ENCODE results near the gene PLEKHH3.
A peak's percentile ranks its signal among the peaks of the same experiment; 100 is the strongest.

The PLEKHH3 gene

DNA sequence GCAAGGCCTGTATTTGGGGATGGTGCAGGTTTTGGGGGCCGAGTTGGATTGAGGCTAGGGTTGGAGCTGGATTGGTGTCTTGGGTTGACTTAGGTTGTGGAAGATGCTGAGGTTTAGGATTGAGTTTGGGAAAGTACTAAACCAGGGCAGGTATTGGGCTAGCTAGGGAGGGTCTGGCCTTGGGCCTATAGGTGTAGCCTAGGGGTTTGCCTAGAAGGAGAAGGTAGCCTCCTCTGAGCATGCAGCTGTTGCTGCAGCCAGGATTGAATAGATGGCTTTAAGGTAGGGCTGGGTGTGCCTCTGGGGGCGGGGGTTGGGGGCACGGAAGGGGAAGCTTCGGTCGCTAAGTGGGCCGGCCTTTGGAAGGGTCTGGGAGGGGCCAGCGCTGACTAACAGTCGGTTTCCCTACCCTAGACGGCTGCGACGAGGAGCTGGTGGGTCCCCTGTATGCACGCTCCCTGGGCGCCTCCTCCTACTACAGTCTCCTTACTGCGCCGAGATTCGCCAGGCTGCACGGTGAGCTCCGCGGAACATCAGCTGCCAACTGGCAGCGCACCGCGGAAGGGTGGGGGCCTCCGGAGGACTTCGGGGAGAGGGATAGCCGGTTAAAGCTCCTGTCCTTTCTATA lies 6.7 kb upstream of the PLEKHH3 start:
- H3K9me3 ChIP-seq (ENCODE audit: severe bottlenecking), result no peaks in the 10 kb centered on the region
- TF ChIP-seq, protein P1, sequence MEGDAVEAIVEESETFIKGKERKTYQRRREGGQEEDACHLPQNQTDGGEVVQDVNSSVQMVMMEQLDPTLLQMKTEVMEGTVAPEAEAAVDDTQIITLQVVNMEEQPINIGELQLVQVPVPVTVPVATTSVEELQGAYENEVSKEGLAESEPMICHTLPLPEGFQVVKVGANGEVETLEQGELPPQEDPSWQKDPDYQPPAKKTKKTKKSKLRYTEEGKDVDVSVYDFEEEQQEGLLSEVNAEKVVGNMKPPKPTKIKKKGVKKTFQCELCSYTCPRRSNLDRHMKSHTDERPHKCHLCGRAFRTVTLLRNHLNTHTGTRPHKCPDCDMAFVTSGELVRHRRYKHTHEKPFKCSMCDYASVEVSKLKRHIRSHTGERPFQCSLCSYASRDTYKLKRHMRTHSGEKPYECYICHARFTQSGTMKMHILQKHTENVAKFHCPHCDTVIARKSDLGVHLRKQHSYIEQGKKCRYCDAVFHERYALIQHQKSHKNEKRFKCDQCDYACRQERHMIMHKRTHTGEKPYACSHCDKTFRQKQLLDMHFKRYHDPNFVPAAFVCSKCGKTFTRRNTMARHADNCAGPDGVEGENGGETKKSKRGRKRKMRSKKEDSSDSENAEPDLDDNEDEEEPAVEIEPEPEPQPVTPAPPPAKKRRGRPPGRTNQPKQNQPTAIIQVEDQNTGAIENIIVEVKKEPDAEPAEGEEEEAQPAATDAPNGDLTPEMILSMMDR (IDR thresholded peaks at IDR 0.05; ENCODE audit: poor library complexity, severe bottlenecking), result no peak
- peak overlapping the region; percentile 32 for H3K4me3 ChIP-seq (ENCODE audit: severe bottlenecking)
- DNase-seq (ENCODE audit: low spot score), result no peak
- no peak for ATAC-seq (ENCODE audit: low read depth)
- H3K4me1 ChIP-seq (ENCODE audit: insufficient read depth, poor library complexity, severe bottlenecking), result peaks cover 12% of the 10 kb centered on the region
- no peaks in the 10 kb centered on the region for H3K27me3 ChIP-seq (ENCODE audit: insufficient read depth, poor library complexity, severe bottlenecking)
- no peak overlapping the region for H3K27ac ChIP-seq (ENCODE audit: poor library complexity, severe bottlenecking)
- no peaks in the 10 kb centered on the region for H3K36me3 ChIP-seq (ENCODE audit: low read depth)

DNA sequence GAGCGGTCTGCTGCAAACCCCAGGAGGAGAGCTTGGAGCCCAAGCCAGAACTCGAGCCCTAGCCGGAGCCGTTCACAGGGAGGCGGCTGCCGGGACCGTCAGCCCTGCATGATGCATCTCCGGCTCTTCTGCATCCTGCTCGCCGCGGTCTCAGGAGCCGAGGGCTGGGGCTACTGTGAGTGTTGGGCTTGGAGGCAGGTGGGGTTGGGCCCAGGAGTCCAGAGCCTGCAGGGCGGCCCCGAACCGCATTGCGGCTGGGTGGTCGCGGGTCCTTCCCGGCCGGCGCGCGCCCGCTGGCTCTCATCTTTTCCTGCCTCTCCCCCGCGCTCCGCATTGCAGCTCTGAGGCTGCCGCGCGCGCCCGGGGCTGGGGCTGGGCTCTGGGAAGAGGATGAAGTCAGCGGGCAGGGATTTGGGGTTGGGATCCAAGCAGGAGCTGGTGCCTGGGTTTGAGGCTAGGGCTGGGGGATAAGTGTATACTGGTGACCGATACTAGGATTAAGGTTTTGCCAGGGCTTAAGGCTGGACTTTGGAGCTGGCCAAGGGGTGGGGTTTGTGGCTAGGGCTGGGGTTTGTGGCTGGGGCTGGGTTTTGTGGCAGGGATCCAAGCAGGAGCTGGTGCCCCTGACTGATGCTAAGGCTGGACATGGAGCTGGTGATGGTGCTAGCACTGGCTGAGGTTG lies 6.1 kb upstream of the PLEKHH3 start:
- Histone ChIP-seq H3K36me3 (ENCODE audit: low read depth) (no peaks in the 10 kb centered on the region), H3K27ac (ENCODE audit: poor library complexity, severe bottlenecking) (peak overlapping the region; percentile 11), H3K4me3 (ENCODE audit: severe bottlenecking) (peak overlapping the region; percentile 32), H3K9me3 (ENCODE audit: severe bottlenecking) (no peaks in the 10 kb centered on the region), H3K27me3 (ENCODE audit: insufficient read depth, poor library complexity, severe bottlenecking) (no peaks in the 10 kb centered on the region), H3K4me1 (ENCODE audit: insufficient read depth, poor library complexity, severe bottlenecking) (peaks cover 12% of the 10 kb centered on the region)
- TF ChIP-seq, protein P1 (IDR thresholded peaks at IDR 0.05; ENCODE audit: poor library complexity, severe bottlenecking), result no peak
- DNase-seq (ENCODE audit: low spot score) (no peak), ATAC-seq (ENCODE audit: low read depth) (peak; percentile 43)

DNA sequence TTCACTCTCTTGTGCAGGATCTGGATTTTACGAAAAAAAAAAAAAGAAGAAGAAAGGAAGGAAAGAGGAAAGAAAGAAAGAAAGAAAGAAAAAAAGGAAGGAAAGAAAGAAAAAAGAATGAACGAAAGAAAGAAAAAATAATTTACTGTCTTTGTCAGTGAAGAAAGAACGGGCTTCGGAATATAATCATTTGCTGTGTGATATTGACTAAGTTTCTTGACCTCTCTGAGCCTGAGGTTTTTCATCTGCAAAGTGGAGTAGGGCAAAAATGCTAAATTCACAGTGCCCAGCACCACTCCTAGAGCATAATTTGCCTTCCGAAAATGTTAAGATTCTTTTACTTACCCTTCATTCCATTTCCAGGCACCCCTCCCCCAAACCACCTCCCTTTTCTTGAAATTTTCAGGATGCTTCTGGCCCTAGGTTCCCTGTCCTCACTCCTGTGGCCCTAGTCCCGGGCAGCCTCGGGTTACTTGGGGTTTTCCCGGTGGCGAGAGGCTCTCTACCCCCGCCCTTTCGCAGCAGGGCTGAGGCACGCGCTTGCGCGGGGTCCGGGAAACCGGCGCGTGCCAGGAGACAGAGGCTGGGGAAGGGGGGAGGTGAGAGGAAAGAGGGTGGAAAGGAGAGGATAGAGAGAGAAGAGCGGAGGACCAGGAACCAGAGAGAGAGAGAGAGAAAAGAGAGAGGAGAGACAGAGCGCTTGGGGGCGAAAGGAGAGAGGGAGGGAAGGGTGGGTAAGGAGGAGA lies 5.4 kb upstream of the PLEKHH3 start, which contains the start of gene CNTNAP1:
TSS of gene CNTNAP1 (plus strand) at position 556 of the 746 bp plus-strand sequence. CDS start 299 bp downstream, outside the sequence.
- H3K27ac ChIP-seq (ENCODE audit: poor library complexity, severe bottlenecking), result peak within 1 kb of the TSS; percentile 11
- DNase-seq (ENCODE audit: low spot score) (no peak), ATAC-seq (ENCODE audit: low read depth) (peak; percentile 5; the same call in 1 of the 3 replicates)

DNA sequence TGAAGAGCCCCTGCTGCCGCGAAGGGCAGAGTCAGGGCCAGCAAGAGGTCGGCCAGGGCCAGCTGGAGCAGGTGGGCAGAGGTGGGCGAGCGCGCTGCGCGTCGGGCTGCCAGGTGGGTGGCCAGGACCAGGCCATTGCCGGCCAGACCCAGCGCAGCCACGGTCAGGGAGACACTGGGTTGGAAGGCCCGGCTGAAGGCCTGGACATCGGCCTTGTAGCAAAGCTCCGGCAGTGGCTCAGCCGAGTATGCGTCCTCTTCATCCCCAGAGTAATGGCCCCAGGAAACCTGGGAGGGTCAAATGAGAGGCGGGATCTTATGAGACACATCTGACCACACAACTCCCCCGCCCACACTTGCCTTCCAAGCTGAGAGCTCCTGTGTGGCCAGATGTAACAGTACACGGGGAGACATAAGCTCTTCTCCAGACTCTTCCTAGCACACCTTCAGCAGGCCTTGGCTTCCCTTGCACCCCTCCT lies 3.6 kb upstream of the PLEKHH3 start:
- ATAC-seq (ENCODE audit: low read depth), result no peak

More for the DNA sequence above, 5.4 kb upstream of the PLEKHH3 start, which contains the start of gene CNTNAP1:
- peak within 1 kb of the TSS; percentile 32 for H3K4me3 ChIP-seq (ENCODE audit: severe bottlenecking)
- TF ChIP-seq, protein P1 (IDR thresholded peaks at IDR 0.05; ENCODE audit: poor library complexity, severe bottlenecking), result no peak
- peaks cover 12% of the 10 kb centered on the region for H3K4me1 ChIP-seq (ENCODE audit: insufficient read depth, poor library complexity, severe bottlenecking)
- H3K27me3 ChIP-seq (ENCODE audit: insufficient read depth, poor library complexity, severe bottlenecking), result no peaks in the 10 kb centered on the region
- H3K36me3 ChIP-seq (ENCODE audit: low read depth), result no peaks in the 10 kb centered on the region
- H3K9me3 ChIP-seq (ENCODE audit: severe bottlenecking), result no peaks in the 10 kb centered on the region

More for the DNA sequence above, 3.6 kb upstream of the PLEKHH3 start:
- no peak overlapping the region for H3K4me3 ChIP-seq (ENCODE audit: severe bottlenecking)
- H3K36me3 ChIP-seq (ENCODE audit: low read depth), result no peaks in the 10 kb centered on the region
- no peaks in the 10 kb centered on the region for H3K9me3 ChIP-seq (ENCODE audit: severe bottlenecking)
- no peak for DNase-seq (ENCODE audit: low spot score)
- no peaks in the 10 kb centered on the region for H3K27me3 ChIP-seq (ENCODE audit: insufficient read depth, poor library complexity, severe bottlenecking)
- H3K4me1 ChIP-seq (ENCODE audit: insufficient read depth, poor library complexity, severe bottlenecking), result peaks cover 12% of the 10 kb centered on the region
- TF ChIP-seq, protein P1 (IDR thresholded peaks at IDR 0.05; ENCODE audit: poor library complexity, severe bottlenecking), result no peak
- peak overlapping the region; percentile 94 for H3K27ac ChIP-seq (ENCODE audit: poor library complexity, severe bottlenecking)
